Breast epithelium (tissue), 3 donors: ENCODE data around the gene OR3A1.
"Not testable (repeated sequence)": the region's sequence is repeated elsewhere in the genome, so short reads cannot be mapped to it uniquely, and the experiment has no call there.

ENCODE experiments used
- POLR2A ChIP-seq: fragments of 450-650 bp; IDR thresholded peaks from one replicate; pipeline ENCODE4 v1.6.1; 2016; ENCODE audit warnings: antibody characterized with exemption, mild to moderate bottlenecking, moderate library complexity
- POLR2AphosphoS5 ChIP-seq, 3 donors: sonication (generic); formaldehyde crosslinking; IDR thresholded peaks; one replicate each; pipeline ENCODE4 v1.6.1; 2017; ENCODE audit warnings: antibody characterized with exemption in 3 of 3
- TF ChIP-seq, protein P1 (sequence below), 3 donors: fragments of 450-650 bp; IDR thresholded peaks; one replicate each; pipeline ENCODE4 v1.5.1; 2016 to 2017; ENCODE audit warnings: antibody characterized with exemption in 3 of 3, mild to moderate bottlenecking in 3 of 3, moderate library complexity in 3 of 3

DNA sequence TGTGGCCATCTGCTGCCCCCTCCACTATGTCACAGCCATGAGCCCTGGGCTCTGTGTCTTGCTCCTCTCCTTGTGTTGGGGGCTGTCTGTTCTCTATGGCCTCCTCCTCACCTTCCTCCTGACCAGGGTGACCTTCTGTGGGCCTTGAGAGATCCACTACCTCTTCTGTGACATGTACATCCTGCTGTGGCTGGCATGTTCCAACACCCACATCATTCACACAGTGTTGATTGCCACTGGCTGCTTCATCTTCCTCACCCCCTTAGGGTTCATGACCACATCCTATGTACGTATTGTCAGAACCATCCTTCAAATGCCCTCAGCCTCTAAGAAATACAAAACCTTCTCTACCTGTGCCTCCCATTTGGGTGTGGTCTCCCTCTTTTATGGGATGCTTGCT, 57.1 kb downstream of the OR3A1 start:
- not testable (repeated sequence) for TF ChIP-seq POLR2A; POLR2AphosphoS5 (IDR thresholded peaks at IDR 0.05)
- TF ChIP-seq, protein P1, sequence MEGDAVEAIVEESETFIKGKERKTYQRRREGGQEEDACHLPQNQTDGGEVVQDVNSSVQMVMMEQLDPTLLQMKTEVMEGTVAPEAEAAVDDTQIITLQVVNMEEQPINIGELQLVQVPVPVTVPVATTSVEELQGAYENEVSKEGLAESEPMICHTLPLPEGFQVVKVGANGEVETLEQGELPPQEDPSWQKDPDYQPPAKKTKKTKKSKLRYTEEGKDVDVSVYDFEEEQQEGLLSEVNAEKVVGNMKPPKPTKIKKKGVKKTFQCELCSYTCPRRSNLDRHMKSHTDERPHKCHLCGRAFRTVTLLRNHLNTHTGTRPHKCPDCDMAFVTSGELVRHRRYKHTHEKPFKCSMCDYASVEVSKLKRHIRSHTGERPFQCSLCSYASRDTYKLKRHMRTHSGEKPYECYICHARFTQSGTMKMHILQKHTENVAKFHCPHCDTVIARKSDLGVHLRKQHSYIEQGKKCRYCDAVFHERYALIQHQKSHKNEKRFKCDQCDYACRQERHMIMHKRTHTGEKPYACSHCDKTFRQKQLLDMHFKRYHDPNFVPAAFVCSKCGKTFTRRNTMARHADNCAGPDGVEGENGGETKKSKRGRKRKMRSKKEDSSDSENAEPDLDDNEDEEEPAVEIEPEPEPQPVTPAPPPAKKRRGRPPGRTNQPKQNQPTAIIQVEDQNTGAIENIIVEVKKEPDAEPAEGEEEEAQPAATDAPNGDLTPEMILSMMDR (IDR thresholded peaks at IDR 0.05): not testable (repeated sequence)
